Measurements from ENCODE around the gene MARK2.

Gene MARK2

GRCh38 chr11:63922673-63923192 is 83.8 kb downstream of the MARK2 start:
- TF ChIP-seq, protein P1, sequence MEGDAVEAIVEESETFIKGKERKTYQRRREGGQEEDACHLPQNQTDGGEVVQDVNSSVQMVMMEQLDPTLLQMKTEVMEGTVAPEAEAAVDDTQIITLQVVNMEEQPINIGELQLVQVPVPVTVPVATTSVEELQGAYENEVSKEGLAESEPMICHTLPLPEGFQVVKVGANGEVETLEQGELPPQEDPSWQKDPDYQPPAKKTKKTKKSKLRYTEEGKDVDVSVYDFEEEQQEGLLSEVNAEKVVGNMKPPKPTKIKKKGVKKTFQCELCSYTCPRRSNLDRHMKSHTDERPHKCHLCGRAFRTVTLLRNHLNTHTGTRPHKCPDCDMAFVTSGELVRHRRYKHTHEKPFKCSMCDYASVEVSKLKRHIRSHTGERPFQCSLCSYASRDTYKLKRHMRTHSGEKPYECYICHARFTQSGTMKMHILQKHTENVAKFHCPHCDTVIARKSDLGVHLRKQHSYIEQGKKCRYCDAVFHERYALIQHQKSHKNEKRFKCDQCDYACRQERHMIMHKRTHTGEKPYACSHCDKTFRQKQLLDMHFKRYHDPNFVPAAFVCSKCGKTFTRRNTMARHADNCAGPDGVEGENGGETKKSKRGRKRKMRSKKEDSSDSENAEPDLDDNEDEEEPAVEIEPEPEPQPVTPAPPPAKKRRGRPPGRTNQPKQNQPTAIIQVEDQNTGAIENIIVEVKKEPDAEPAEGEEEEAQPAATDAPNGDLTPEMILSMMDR (IDR thresholded peaks at IDR 0.05; ENCODE audit: extremely low read depth, missing control alignments): no peak
- no peak for DNase-seq (ENCODE audit: low spot score)

DNA sequence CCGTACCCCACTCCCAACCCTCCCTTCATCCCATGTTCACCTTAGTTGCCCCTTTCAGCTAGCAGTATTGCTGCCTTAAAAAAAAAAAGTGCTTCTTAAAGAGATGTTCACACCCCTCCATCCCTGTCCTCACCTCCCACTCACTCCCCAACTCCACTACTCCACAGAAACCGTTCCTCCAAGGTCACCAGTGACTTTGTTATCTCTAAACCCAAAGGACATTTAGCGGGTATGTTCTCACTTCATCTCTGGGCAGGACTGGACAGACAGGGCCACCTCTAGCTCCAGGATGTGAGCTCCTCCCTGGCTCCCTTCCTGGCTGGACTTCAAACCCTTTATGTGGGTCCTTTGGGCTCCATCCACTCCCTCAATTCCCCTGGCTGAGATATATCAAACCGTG is 84.4 kb downstream of the MARK2 start:
- TF ChIP-seq, protein P1 (IDR thresholded peaks at IDR 0.05; ENCODE audit: extremely low read depth, missing control alignments): no peak
- no peak for DNase-seq (ENCODE audit: low spot score)

- TF ChIP-seq, protein P1 (IDR thresholded peaks at IDR 0.05; ENCODE audit: extremely low read depth, missing control alignments): no peak
- no peak for DNase-seq (ENCODE audit: low spot score)
Observed at GRCh38 chr11:63929616-63930015, 90.7 kb downstream of the MARK2 start.

GRCh38 chr11:63931045-63931444 is 92.1 kb downstream of the MARK2 start:
- DNase-seq (ENCODE audit: low spot score): no peak

DNA sequence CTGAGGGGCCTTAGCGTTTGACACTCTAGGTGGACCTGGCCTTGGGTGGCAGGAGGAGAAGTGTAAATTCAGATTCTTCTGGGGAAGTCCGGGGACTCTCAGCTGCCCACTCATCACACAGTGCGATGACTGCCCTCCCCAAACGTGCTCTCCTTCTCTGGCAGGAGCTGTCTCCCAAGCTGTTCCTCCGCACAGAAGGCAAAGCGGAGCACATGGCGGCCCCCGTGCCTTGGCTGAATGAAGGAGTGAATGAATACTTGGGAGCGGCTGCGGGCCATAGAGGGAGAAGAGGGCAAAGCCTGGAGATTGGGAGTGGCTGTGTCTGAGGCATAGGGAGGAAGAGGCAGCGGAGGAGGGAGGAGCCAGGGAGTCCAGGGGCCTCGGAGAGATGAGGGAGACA is 93.0 kb downstream of the MARK2 start:
- TF ChIP-seq, protein P1 (IDR thresholded peaks at IDR 0.05; ENCODE audit: extremely low read depth, missing control alignments): no peak
- no peak for DNase-seq (ENCODE audit: low spot score)

More at GRCh38 chr11:63931045-63931444, 92.1 kb downstream of the MARK2 start:
- TF ChIP-seq, protein P1 (IDR thresholded peaks at IDR 0.05; ENCODE audit: extremely low read depth, missing control alignments): no peak

DNA sequence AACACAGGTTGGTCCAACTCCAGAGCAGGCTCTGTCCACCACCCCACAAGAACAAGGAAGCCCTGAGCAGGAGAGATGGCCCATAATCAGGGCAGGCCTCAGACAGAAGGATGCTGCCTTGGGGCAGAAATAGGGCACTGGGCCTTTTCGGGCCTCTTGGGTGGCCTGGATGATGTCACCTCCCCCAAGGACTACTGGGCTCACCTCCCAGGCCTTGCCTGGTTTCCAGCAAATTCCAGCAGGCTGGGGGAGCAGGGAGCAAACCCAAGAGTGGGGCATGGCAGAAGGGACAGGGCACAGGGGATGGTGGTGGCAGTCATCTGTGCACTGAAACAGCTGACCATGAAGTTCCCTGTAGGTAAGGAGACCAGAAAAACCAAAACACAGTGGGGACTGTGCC is 94.5 kb downstream of the MARK2 start:
- TF ChIP-seq, protein P1 (IDR thresholded peaks at IDR 0.05; ENCODE audit: extremely low read depth, missing control alignments): no peak
- DNase-seq (ENCODE audit: low spot score): no peak

GRCh38 chr11:63937713-63938478 is 99.0 kb downstream of the MARK2 start:
- TF ChIP-seq, protein P1 (IDR thresholded peaks at IDR 0.05; ENCODE audit: extremely low read depth, missing control alignments): no peak
- peak; percentile 36 for DNase-seq (ENCODE audit: low spot score)

All from GM20000 (cell line).